K562 (cell line): ENCODE results near the gene MT1E.

Experiments
- FOXP4 ChIP-seq: sonication (generic); formaldehyde crosslinking; IDR thresholded peaks from 2 replicates; pipeline ENCODE4 v1.8.0; 2022; ENCODE audit warnings: mild to moderate bottlenecking, missing genetic modification reagents, borderline replicate concordance
- TF ChIP-seq, protein P1 (sequence below), 3 experiments: IDR thresholded peaks in 2 of 3; conservative IDR thresholded peaks in 1 of 3; 2 replicates each; pipeline ENCODE4 v1.5.1; 2011 to 2012; ENCODE audit warnings: low read length in 3 of 3, mild to moderate bottlenecking in 3 of 3, control low read depth in 2 of 3, improper control_type of control experiment in 1 of 3, inconsistent platforms in 1 of 3, low read depth in 1 of 3, mixed read lengths in 1 of 3, moderate library complexity in 1 of 3; ENCODE audit not compliant: insufficient read depth in 2 of 3

DNA sequence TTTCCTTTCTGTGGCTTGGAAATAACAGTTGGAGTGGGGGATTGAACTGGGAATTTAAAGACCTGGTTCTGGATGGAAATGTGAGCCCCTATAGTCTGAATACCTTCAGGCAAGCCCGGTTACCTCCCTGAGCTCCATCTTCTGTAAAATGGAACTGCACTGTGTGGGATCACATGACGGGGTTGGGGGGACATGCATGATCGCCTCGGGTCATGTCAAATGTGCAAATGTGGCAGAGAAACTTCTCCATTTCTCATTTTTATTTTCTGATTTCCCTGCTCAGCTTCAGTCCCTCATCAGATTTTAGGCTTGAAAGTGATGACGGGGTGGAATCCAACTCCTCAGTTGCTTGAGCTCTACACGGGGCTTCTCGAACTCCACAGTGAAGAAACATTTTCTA, 27.6 kb downstream of the MT1E start:
- no peak for TF ChIP-seq FOXP4 (CRISPR knock-in tag)
- TF ChIP-seq, protein P1, sequence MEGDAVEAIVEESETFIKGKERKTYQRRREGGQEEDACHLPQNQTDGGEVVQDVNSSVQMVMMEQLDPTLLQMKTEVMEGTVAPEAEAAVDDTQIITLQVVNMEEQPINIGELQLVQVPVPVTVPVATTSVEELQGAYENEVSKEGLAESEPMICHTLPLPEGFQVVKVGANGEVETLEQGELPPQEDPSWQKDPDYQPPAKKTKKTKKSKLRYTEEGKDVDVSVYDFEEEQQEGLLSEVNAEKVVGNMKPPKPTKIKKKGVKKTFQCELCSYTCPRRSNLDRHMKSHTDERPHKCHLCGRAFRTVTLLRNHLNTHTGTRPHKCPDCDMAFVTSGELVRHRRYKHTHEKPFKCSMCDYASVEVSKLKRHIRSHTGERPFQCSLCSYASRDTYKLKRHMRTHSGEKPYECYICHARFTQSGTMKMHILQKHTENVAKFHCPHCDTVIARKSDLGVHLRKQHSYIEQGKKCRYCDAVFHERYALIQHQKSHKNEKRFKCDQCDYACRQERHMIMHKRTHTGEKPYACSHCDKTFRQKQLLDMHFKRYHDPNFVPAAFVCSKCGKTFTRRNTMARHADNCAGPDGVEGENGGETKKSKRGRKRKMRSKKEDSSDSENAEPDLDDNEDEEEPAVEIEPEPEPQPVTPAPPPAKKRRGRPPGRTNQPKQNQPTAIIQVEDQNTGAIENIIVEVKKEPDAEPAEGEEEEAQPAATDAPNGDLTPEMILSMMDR (IDR thresholded peaks at IDR 0.05 in 2 of 3, conservative IDR thresholded peaks at IDR 0.05 in 1 of 3; ENCODE audit: insufficient read depth in 2 of 3, low read depth in 1 of 3, low read length in 3 of 3): no peak
